DMS53 treated with DMSO at 0.1 percent for 48 hours (cell line): ENCODE measurements around the gene GP9.

Experiments
- DNase-seq: peaks from one replicate; lab custom pipeline; 2025; ENCODE audit not compliant: unreplicated experiment; lab: John Stamatoyannopoulos, UW

The GP9 gene

DNA sequence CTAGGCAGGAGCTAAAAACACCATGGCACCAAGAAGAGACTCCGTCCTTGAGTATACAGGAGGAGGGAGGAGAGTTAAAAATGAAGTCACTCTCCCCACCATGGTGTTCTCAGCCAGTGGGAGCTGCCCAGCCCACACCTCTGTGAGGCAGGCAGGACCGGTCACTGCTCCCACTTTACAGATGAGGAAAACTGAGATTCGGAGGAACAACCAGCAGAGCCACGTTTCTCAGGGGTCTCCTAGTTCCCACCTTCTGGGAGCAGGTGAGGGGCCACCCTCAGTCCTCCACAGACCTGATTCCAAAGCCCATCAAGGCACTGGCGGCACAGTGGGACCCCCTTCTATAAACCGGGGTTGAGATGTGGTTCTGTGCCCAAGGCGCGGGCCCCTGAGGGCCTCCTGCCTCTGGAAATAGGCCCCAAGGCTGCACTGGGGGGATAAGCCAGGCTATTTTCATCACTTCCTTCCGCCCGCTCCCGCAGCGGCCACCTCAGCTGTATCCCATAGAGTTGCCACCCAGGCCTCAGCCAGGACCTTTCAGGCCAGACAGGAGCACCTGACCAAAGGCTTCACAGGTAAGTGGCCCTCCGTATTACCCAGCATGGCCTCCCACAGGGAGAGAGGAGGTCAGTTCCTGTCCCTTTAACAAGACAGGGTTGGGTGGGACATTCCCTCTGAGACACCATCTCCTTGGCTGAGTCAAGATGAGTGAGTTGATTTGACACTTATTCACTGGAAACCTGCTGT, at the start of gene GP9:
GP9 (plus strand) TSS at position 504 of the 747 bp plus-strand sequence. CDS start 961 bp downstream, outside the sequence.
- DNase-seq, result no peak

- no peak for DNase-seq
Observed at GRCh38 chr3:129013491-129013891, 47.1 kb upstream of the GP9 start.

GRCh38 chr3:129014148-129014547, 46.4 kb upstream of the GP9 start:
- no peak for DNase-seq

DNA sequence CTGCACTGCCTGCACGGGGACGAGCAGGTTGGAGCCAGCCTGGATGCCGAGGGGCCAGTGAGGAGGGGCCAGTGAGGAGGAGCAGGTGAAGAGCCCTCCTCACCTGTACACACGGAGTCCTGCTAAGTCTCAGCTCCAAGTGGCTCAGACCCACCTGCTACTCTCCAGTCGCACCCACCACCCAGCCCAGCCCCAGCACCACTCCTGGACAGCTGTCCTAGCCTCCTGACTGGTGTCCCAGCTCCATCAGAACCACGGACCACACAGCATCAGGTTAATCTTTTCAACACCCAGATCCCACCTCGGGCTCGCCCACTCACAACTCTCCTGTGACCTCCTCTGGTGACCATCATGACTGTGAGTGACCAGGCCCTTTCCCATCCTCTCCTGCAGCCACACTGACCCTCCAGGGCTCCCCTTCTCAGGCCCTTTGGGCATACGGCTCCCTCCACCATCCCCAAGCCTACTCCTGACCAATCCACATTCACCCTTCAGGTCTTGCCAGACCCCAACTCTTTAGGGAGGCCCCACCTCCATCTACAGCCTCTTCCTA, 45.7 kb upstream of the GP9 start:
- no peak for DNase-seq

DNA sequence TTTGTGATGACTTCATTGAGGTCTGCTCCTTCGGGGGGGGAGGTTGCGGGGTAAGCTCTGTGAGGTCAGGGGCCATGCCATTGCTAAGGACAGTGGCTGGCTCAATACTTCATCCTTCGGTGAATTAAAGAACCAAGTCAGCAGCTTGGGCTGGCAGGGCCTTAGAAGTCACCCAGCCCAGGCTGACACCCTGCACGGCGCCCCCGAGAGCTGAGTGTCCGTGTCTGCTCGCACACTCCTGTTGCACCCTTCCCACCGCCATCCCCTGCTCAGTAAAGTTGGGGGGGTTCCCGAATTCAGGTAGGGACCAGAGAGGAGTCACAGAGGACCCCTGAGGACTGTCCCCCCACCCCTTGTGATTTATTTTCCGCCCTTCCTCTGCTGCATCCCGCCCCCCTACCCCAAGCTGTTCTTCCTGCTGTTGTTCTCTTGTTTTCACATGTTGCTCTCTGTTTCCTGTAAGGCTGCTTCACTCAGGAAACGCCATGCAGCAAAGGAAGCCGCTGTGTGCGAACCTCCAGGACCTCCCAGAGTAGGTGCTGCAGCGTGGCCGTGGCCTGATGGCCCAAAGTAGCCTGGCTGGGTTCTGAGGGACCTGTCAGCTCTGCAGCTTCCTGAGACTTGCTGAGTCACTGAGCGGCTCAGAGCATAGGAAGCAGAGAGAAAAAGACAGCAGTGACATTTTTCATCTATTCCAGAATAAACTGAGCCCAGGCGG, 45.0 kb upstream of the GP9 start:
- DNase-seq, result no peak

DNA sequence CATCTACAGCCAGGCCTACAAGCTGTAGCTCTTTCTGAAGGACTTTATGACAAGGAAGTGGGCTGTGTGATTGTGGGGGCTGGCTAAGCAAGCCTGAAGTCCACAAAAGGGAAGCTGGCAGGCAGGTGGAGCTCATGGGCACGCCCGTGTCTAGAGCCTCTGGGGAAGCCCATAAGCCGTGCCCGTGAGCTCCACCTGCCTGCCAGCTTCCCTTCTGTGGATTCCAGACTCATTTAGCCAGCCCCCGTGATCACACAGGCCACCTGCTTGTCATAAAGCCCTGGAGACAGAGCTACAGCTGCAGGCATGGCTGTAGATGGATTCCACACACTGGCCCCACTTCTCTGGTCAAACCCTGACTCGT, 44.2 kb upstream of the GP9 start:
- DNase-seq, result peak; percentile 54

DNA sequence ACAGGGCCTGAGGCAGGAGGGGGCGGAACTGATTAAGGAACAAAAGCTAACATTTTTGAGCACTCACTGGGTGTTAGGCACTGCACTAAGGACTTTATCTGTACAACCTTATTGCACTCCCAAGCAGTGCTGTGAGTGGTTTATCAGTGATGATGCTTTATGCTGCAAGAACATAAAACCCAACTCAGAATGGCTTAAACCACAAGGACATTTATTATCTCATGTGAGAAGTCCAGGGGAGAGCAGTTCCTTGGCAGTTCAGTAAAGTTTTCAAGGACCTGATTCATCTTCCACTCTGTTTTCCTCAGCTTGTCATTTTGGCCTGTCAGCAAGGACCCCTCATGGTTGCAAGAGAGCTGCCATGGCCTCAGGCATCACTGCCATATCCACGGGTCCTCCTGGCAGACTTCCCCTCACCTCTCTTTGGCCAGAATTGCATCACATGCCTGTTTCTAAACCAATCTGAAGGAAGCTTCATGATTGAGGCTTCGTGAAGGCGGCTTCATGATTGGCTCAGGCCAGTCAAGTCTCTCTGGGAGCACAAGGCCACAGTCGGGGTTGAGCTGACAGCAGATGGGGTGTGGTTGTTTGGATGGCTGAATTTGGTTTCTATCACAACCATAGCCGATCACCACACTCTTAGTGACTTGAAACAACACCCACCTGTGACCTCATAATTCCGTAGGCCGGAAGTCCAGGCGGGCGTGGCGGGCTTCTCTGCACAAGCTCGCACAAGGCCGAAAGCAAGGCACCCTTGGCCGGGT, 43.7 kb upstream of the GP9 start:
- no peak for DNase-seq

- DNase-seq, result no peak
Observed at GRCh38 chr3:129017484-129017899, 43.1 kb upstream of the GP9 start.

DNA sequence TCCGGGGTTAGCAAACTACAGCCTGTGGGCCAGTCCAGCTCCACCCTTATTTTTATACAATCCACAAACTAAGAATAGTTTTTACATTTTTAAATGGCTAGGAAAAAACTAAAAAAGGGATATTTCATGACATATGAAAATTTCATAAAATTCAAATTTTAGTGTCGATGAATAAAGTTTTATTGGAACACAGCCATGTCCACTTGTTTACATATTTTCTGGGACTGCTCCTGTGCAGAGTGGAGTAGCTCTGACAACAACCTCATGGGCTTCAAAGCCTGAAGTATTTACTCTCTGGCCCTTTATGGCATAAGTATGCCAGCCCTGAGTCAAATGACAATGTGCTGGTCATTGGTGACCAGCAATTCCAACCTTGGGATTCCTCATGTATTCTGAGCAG, 42.3 kb upstream of the GP9 start:
- DNase-seq, result no peak

DNA sequence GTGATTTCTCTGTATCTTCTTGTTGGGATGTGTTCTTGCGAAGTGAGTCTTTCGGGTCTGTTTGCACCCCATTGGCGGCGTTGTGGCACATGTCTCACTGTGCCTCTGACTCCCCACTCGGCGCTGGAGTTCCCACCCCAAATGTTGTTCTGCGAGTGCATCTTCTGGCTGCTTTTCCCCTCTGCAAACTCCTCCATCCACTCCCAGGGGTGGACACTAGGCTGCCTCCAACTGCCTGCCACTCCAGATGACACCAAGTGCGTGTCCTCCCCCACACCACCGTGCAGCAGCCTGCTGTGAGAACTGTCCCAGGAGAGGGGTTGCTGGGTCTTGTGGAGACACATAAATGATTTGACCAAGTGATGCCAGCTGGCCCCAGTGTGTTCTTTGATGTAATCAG, 41.8 kb upstream of the GP9 start:
- no peak for DNase-seq

DNA sequence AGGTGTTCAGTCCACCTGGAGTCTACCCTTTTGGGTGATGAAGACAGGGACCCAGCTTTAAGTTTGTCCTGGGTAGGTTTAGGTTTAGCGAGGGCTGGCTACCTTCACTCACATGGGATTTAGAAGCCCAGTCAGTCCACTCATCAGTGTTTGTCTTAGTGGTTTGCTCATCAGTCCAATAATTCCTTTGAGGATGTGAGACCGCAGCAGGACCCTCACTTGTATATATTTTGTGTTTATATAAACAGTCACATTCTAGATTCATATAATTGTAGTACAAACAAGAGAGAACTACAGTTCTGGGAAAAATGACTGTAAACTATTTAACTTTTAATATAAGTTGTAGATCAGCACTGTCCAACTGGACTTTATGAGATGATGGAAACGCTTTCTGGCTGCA, 41.3 kb upstream of the GP9 start:
- no peak for DNase-seq

- no peak for DNase-seq
Observed at GRCh38 chr3:129020691-129021090, 39.9 kb upstream of the GP9 start.

DNA sequence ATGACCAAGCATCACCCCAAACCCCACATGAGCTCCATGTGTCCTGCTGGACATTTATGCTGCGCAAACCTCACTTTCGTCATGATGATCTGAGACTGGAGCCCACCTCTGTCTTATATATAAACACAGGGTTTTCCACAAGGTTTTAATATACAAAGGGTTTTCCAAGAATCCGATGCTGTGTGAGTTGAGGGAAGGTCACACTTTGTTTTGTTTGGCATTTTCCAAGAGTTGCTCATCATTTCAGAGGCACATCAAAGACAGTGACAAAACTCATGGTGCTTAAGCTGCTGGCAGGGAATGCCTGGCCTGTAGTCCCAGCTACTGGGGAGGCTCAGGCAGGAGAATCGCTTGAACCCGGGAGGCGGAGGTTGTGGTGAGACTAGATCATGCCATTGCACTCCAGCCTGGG, 39.4 kb upstream of the GP9 start:
- no peak for DNase-seq

GRCh38 chr3:129022114-129023007, 38.2 kb upstream of the GP9 start:
- no peak for DNase-seq

- no peak for DNase-seq
Observed at GRCh38 chr3:129023008-129023358, 37.6 kb upstream of the GP9 start.

GRCh38 chr3:129023909-129024308, 36.7 kb upstream of the GP9 start:
- DNase-seq, result no peak

GRCh38 chr3:129025108-129025507, 35.5 kb upstream of the GP9 start:
- no peak for DNase-seq

- no peak for DNase-seq
Observed at GRCh38 chr3:129025691-129026435, 34.7 kb upstream of the GP9 start.

DNA sequence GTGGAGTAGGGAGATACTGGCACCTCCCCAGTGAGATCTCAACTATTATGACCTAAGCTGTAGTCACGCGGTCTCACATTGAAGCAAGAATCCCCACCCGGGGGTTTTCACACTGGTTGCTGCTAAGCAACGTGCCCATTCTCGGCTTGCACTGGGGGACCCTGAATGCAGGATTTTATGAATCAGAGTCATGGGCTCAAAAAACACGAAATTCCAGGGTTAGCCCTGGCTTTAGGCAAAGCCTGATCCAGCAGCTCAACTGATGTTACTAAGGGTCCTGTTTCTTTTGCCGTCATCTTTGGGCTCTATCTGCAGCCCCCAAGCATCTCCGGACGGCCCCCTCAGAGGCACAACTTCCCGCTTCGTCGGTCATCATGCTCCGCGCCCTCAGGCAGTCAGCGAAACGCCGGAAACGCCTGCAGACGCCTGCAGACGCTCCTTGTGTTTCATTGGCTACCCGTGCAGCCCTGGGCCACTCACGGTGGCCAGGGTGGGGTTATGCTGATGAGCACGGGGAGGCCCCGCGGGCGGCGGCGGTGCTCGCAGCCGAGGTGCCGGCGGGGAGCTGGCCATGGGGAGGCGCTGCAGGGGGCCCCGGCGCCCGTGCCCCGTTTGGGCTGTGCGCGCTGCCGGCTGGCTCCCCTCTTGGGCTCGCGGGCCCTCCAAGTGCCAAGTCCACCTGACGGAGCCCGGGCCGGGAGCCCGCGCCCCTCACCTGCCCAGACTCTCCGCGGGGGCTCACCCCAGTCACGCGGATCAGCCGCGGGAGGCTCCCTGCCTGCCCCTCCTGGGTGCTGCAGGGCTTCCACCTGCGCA, 33.6 kb upstream of the GP9 start:
- peak; percentile 86 for DNase-seq
